ENCODE data around the gene MAD2L1.

DNA sequence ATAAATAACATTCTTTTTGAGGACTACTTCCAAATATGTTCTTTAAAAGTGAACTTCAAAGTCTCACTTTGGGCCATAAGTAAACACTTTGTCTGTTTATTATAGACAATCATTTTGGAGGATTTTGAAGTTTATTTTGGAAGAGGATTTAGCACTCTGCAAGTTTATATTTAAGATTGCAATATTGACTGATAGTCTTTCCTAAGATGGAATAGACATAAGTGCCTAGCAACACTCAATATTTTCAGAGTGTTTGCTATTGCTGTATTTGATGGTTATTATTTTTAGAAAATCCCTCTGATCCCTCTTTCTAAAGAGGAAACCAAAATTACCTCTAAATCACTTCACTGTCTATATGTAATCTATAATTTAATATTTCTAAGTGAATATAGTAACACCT lies 42.8 kb upstream of the MAD2L1 start:
- TF ChIP-seq, protein P1, sequence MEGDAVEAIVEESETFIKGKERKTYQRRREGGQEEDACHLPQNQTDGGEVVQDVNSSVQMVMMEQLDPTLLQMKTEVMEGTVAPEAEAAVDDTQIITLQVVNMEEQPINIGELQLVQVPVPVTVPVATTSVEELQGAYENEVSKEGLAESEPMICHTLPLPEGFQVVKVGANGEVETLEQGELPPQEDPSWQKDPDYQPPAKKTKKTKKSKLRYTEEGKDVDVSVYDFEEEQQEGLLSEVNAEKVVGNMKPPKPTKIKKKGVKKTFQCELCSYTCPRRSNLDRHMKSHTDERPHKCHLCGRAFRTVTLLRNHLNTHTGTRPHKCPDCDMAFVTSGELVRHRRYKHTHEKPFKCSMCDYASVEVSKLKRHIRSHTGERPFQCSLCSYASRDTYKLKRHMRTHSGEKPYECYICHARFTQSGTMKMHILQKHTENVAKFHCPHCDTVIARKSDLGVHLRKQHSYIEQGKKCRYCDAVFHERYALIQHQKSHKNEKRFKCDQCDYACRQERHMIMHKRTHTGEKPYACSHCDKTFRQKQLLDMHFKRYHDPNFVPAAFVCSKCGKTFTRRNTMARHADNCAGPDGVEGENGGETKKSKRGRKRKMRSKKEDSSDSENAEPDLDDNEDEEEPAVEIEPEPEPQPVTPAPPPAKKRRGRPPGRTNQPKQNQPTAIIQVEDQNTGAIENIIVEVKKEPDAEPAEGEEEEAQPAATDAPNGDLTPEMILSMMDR (IDR thresholded peaks at IDR 0.05) = no peak
- TF ChIP-seq POLR2A (IDR thresholded peaks at IDR 0.05) = no peak
- no peak for TF ChIP-seq POLR2AphosphoS5 (IDR thresholded peaks at IDR 0.05; ENCODE audit: insufficient read depth in 1 of 2, low read depth in 1 of 2)

All from vagina (tissue), 2 donors.